HL-60 (cell line): ENCODE data around the gene GPN3.

Source experiments
- DNase-seq, 2 experiments: peaks; one replicate each; pipeline ENCODE4 v3.0.0-alpha.2; 2010 to 2020; ENCODE audit warnings: low read depth in 1 of 2, low spot score in 1 of 2
- H3K27ac ChIP-seq: fragments of 250-450 bp; sonication (Bioruptor Pico); replicated peaks from 2 replicates; pipeline ENCODE4 v1.5.1; 2020; ENCODE audit warnings: mild to moderate bottlenecking, moderate library complexity
- H3K27me3 ChIP-seq: fragments of 250-450 bp; sonication (Bioruptor Pico); 2 replicates; pipeline ENCODE4 v1.5.1; 2021; ENCODE audit warnings: mild to moderate bottlenecking, moderate library complexity; ENCODE audit not compliant: insufficient read depth, poor library complexity, severe bottlenecking
- H3K4me3 ChIP-seq: replicated peaks from 2 replicates; pipeline ENCODE4 v1.5.1; 2011; ENCODE audit warnings: mild to moderate bottlenecking, control low read depth, low read length; ENCODE audit not compliant: insufficient read depth
- GABPA ChIP-seq: IDR thresholded peaks from 2 replicates; pipeline ENCODE4 v1.6.1; 2012; ENCODE audit warnings: low read depth
- POLR2AphosphoS5 ChIP-seq: IDR thresholded peaks from 2 replicates; pipeline ENCODE4 v1.6.1; 2012; ENCODE audit warnings: low read depth
- SPI1 ChIP-seq: IDR thresholded peaks from 2 replicates; pipeline ENCODE4 v1.6.1; 2012; ENCODE audit warnings: low read depth, mild to moderate bottlenecking, borderline replicate concordance
- TF ChIP-seq, protein P1 (sequence below): IDR thresholded peaks from one replicate; pipeline ENCODE4 v1.5.1; 2011; ENCODE audit warnings: low read length, control low read depth, inconsistent platforms; ENCODE audit not compliant: insufficient read depth
- TF ChIP-seq, protein P2 (sequence below): IDR thresholded peaks from 2 replicates; pipeline ENCODE4 v1.6.1; 2012; ENCODE audit warnings: low read depth; ENCODE audit not compliant: insufficient replicate concordance

The GPN3 gene

GRCh38 chr12:110403976-110404682, 63.9 kb downstream of the GPN3 start:
- H3K4me3 ChIP-seq = peak overlapping the region; percentile 94
- peak; percentile 54 to 74 for DNase-seq
- TF ChIP-seq POLR2AphosphoS5 = no peak; the same call in 1 of the 2 replicates
- no peak for TF ChIP-seq SPI1
- H3K27me3 ChIP-seq = no peaks in the 10 kb centered on the region
- H3K27ac ChIP-seq = peak overlapping the region; percentile 100

DNA sequence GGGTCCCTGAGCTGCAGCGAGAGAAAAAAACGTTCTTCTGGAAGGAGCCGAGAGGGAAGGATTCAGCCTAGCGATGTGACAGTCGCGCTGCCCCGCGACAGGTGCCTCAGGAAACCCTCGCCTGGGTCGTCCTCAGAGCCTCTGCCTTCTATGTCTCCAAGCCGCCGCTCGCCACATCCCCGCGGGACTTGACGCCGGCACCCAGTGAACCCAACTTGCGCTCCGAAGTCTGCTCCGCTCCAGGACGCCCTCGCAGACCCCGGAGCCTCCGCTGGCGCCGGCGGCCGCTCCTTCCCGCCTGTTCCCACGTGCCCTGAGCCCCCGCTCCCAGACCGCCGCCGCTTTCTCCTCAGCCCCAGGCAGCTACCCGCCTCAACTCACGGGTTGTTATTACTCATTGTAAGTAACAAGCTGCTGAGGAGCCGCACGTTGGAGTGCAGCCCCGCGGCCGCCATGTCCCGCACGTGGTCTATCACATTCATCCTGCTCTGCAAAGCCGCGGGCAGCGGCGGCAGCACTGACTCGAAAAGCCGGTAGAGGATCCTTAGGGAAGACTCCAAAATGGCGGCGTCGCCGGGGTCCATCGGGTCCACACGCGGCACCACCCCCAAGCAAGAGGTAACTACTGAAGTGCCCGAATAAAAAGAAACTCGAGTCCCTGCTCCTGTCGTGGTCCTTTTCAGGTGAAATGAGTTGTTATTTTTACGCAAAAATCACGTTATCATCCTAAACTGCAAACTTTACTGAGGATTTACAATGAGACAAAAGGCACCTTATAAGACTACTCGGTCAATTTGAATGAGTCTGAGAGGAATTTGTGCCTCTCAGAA, 64.7 kb downstream of the GPN3 start, which contains the start of gene ANAPC7:
Gene ANAPC7 (minus strand): TSS at position 563 of the 830 bp plus-strand sequence. CDS start 81 bp downstream, at position 482.
- no peaks in the 10 kb centered on the region for H3K27me3 ChIP-seq
- TF ChIP-seq, protein P1, sequence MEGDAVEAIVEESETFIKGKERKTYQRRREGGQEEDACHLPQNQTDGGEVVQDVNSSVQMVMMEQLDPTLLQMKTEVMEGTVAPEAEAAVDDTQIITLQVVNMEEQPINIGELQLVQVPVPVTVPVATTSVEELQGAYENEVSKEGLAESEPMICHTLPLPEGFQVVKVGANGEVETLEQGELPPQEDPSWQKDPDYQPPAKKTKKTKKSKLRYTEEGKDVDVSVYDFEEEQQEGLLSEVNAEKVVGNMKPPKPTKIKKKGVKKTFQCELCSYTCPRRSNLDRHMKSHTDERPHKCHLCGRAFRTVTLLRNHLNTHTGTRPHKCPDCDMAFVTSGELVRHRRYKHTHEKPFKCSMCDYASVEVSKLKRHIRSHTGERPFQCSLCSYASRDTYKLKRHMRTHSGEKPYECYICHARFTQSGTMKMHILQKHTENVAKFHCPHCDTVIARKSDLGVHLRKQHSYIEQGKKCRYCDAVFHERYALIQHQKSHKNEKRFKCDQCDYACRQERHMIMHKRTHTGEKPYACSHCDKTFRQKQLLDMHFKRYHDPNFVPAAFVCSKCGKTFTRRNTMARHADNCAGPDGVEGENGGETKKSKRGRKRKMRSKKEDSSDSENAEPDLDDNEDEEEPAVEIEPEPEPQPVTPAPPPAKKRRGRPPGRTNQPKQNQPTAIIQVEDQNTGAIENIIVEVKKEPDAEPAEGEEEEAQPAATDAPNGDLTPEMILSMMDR = no peak
- no peak for TF ChIP-seq GABPA
- no peak for TF ChIP-seq SPI1
- TF ChIP-seq POLR2AphosphoS5 = peak; percentile 64; the same call in 1 of the 2 replicates
- TF ChIP-seq, protein P2, sequence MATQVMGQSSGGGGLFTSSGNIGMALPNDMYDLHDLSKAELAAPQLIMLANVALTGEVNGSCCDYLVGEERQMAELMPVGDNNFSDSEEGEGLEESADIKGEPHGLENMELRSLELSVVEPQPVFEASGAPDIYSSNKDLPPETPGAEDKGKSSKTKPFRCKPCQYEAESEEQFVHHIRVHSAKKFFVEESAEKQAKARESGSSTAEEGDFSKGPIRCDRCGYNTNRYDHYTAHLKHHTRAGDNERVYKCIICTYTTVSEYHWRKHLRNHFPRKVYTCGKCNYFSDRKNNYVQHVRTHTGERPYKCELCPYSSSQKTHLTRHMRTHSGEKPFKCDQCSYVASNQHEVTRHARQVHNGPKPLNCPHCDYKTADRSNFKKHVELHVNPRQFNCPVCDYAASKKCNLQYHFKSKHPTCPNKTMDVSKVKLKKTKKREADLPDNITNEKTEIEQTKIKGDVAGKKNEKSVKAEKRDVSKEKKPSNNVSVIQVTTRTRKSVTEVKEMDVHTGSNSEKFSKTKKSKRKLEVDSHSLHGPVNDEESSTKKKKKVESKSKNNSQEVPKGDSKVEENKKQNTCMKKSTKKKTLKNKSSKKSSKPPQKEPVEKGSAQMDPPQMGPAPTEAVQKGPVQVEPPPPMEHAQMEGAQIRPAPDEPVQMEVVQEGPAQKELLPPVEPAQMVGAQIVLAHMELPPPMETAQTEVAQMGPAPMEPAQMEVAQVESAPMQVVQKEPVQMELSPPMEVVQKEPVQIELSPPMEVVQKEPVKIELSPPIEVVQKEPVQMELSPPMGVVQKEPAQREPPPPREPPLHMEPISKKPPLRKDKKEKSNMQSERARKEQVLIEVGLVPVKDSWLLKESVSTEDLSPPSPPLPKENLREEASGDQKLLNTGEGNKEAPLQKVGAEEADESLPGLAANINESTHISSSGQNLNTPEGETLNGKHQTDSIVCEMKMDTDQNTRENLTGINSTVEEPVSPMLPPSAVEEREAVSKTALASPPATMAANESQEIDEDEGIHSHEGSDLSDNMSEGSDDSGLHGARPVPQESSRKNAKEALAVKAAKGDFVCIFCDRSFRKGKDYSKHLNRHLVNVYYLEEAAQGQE = no peak
- DNase-seq = peak; percentile 84 to 92
- peak within 1 kb of the TSS; percentile 94 for H3K4me3 ChIP-seq
- H3K27ac ChIP-seq = peak within 1 kb of the TSS; percentile 100
